IPS-18a (cell line): Measurements from ENCODE around the gene KMT2C.
"Not testable (repeated sequence)": the region's sequence is repeated elsewhere in the genome, so short reads cannot be mapped to it uniquely, and the experiment has no call there.

Experiments
- H3K27ac ChIP-seq: one replicate; pipeline ENCODE4 v1.5.1; 2013; ENCODE audit warnings: low read length
- H3K27me3 ChIP-seq: one replicate; pipeline ENCODE4 v1.6.1; 2013; ENCODE audit warnings: mild to moderate bottlenecking, low read length; ENCODE audit not compliant: control insufficient read depth, insufficient read depth
- H3K36me3 ChIP-seq: one replicate; pipeline ENCODE4 v1.6.1; 2013; ENCODE audit warnings: low read depth, low read length; ENCODE audit not compliant: control insufficient read depth
- H3K4me1 ChIP-seq: one replicate; pipeline ENCODE4 v1.6.1; 2013; ENCODE audit warnings: low read depth, low read length; ENCODE audit not compliant: control insufficient read depth
- H3K4me3 ChIP-seq: one replicate; pipeline ENCODE4 v1.5.1; 2013; ENCODE audit warnings: low read length
- H3K9ac ChIP-seq: one replicate; pipeline ENCODE4 v1.6.1; 2013; ENCODE audit warnings: mild to moderate bottlenecking, low read length, moderate library complexity
- H3K9me3 ChIP-seq: one replicate; pipeline ENCODE4 v1.6.1; 2013; ENCODE audit warnings: low read depth, low read length; ENCODE audit not compliant: control insufficient read depth

Gene KMT2C

GRCh38 chr7:152392254-152392653 lies 43.5 kb downstream of the KMT2C start:
- H3K27me3 ChIP-seq: no peaks in the 10 kb centered on the region
- no peak overlapping the region for H3K9ac ChIP-seq
- no peak overlapping the region for H3K27ac ChIP-seq
- peaks cover 6% of the 10 kb centered on the region for H3K9me3 ChIP-seq
- no peaks in the 10 kb centered on the region for H3K4me1 ChIP-seq
- H3K36me3 ChIP-seq: no peaks in the 10 kb centered on the region
- no peak overlapping the region for H3K4me3 ChIP-seq

GRCh38 chr7:152386136-152386764 lies 49.6 kb downstream of the KMT2C start:
- not testable (repeated sequence) for H3K9ac ChIP-seq, H3K27me3 ChIP-seq, H3K27ac ChIP-seq, H3K36me3 ChIP-seq, H3K4me1 ChIP-seq, H3K4me3 ChIP-seq
- H3K9me3 ChIP-seq: peaks cover 21% of the 10 kb centered on the region

GRCh38 chr7:152384235-152385200 lies 51.3 kb downstream of the KMT2C start:
- H3K9ac ChIP-seq, H3K36me3 ChIP-seq, H3K4me3 ChIP-seq, H3K27me3 ChIP-seq, H3K27ac ChIP-seq: not testable (repeated sequence)
- Histone ChIP-seq H3K9me3 (peaks cover 25% of the 10 kb centered on the region), H3K4me1 (peaks cover 11% of the 10 kb centered on the region)

GRCh38 chr7:152383341-152384234 lies 52.2 kb downstream of the KMT2C start:
- Histone ChIP-seq H3K27ac (no peak overlapping the region), H3K9ac (no peak overlapping the region), H3K9me3 (peaks cover 25% of the 10 kb centered on the region), H3K4me1 (peaks cover 11% of the 10 kb centered on the region), H3K27me3 (no peaks in the 10 kb centered on the region), H3K36me3 (no peaks in the 10 kb centered on the region), H3K4me3 (no peak overlapping the region)

- Histone ChIP-seq H3K4me1 (peaks cover 11% of the 10 kb centered on the region), H3K9me3 (peaks cover 25% of the 10 kb centered on the region), H3K27me3 (no peaks in the 10 kb centered on the region), H3K9ac (no peak overlapping the region), H3K4me3 (no peak overlapping the region), H3K27ac (no peak overlapping the region), H3K36me3 (no peaks in the 10 kb centered on the region)
Observed at GRCh38 chr7:152382244-152382643, 53.6 kb downstream of the KMT2C start.

GRCh38 chr7:152380931-152381578 lies 54.7 kb downstream of the KMT2C start:
- H3K4me3 ChIP-seq, H3K27me3 ChIP-seq, H3K36me3 ChIP-seq, H3K9ac ChIP-seq, H3K27ac ChIP-seq: not testable (repeated sequence)
- Histone ChIP-seq H3K4me1 (peaks cover 11% of the 10 kb centered on the region), H3K9me3 (peaks cover 22% of the 10 kb centered on the region)

DNA sequence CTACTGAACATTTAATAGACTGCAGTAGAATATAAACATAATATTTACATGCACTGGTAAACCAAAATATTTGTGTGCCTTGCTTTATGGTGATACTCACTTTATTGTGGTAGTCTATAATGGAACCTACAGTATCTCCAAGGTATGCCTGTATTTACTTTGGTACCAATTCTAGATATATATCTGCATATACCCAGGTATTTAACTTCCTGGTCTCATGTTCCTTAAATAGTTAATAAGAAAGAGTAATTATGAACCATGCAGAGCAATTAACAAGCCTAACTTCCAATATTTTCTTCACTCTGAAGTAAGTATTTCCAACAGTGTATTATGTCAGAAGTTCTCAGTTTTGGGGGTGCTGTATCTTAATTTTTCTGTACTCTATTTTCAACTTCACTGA lies 57.3 kb downstream of the KMT2C start:
- peaks cover 11% of the 10 kb centered on the region for H3K4me1 ChIP-seq
- not testable (repeated sequence) for H3K36me3 ChIP-seq, H3K9ac ChIP-seq, H3K4me3 ChIP-seq, H3K27me3 ChIP-seq, H3K27ac ChIP-seq
- peaks cover 18% of the 10 kb centered on the region for H3K9me3 ChIP-seq

DNA sequence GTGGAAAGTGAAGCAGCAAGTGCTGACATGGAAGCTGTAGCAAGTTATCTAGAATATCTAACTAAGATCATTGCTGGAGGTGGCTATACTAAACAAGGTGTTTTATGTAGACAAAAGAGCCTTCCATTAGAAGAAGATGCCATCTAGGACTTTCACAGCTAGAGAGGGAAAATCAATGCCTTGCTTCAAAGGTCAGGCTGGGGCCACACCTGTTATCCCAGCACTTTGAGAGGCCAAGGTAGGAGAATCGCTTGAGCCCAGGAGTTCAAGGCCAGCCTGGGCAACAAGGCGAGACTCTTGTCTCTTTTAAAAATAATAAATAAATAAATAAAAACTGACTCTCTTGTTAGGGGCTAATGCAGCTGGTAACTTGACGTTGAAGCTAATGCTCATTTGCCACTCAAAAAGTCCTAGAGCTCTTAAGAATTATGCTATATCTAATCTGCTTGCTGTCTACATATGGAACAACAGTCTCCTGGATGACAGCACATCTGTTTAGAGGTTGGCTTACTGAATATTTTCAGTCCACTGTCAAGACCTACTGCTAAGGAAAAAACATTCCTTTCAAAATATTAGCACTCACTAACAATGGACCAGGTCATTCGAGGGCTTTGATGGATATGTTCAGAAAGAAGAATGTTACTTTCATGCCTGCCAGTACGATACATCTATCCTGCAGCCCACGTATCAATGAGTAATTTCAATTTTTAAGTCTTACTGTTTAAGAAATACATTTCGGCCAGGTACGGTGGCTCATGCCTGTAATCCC lies 58.9 kb downstream of the KMT2C start:
- peaks cover 11% of the 10 kb centered on the region for H3K9me3 ChIP-seq
- H3K4me1 ChIP-seq, H3K36me3 ChIP-seq, H3K4me3 ChIP-seq, H3K9ac ChIP-seq, H3K27me3 ChIP-seq, H3K27ac ChIP-seq: not testable (repeated sequence)

- Histone ChIP-seq H3K9ac (no peak overlapping the region), H3K4me1 (peaks cover 3% of the 10 kb centered on the region), H3K27me3 (no peaks in the 10 kb centered on the region), H3K27ac (no peak overlapping the region), H3K36me3 (no peaks in the 10 kb centered on the region), H3K9me3 (no peaks in the 10 kb centered on the region), H3K4me3 (no peak overlapping the region)
Observed at GRCh38 chr7:152370297-152370696, 65.5 kb downstream of the KMT2C start.

- Histone ChIP-seq H3K36me3 (no peaks in the 10 kb centered on the region), H3K9ac (no peak overlapping the region), H3K4me1 (peaks cover 3% of the 10 kb centered on the region), H3K9me3 (no peaks in the 10 kb centered on the region), H3K4me3 (no peak overlapping the region), H3K27me3 (no peaks in the 10 kb centered on the region), H3K27ac (no peak overlapping the region)
Observed at GRCh38 chr7:152369518-152369917, 66.3 kb downstream of the KMT2C start.
